IPS-15b (cell line): ENCODE measurements around the gene PLAAT4.

Source experiments
- H3K27me3 ChIP-seq: one replicate; pipeline ENCODE4 v1.6.1; 2013; ENCODE audit warnings: low read length; ENCODE audit not compliant: control insufficient read depth, insufficient read depth
- H3K36me3 ChIP-seq: one replicate; pipeline ENCODE4 v1.6.1; 2013; ENCODE audit warnings: low read length; ENCODE audit not compliant: control insufficient read depth, insufficient read depth
- H3K4me1 ChIP-seq: one replicate; pipeline ENCODE4 v1.6.1; 2013; ENCODE audit warnings: mild to moderate bottlenecking, low read length; ENCODE audit not compliant: control insufficient read depth, insufficient read depth
- H3K4me3 ChIP-seq: one replicate; pipeline ENCODE4 v1.5.1; 2013; ENCODE audit warnings: low read depth, low read length
- H3K9ac ChIP-seq: one replicate; pipeline ENCODE4 v1.6.1; 2013; ENCODE audit warnings: low read depth, mild to moderate bottlenecking, low read length
- H3K9me3 ChIP-seq: one replicate; pipeline ENCODE4 v1.6.1; 2013; ENCODE audit warnings: mild to moderate bottlenecking, low read length; ENCODE audit not compliant: control insufficient read depth, insufficient read depth

Gene PLAAT4

DNA sequence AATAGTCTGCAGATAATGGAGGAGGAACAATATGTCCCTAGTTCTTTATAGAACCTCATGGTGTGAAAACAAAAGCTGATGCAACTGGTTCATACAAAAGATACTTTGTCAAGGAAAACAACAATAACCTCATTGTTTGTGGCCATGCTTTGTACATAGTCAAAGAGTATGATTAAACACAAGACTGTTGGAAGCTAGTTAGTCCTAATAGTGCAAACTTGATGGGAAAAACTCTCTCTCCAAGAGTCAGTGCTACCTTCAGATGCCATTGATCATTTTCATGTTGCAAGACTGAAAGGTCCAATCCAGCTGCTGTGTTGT lies 46.7 kb downstream of the PLAAT4 start:
- H3K9ac ChIP-seq: no peak overlapping the region
- no peak overlapping the region for H3K4me3 ChIP-seq
- H3K36me3 ChIP-seq: peaks cover 33% of the 10 kb centered on the region
- peaks cover 13% of the 10 kb centered on the region for H3K9me3 ChIP-seq
- peaks cover 2% of the 10 kb centered on the region for H3K4me1 ChIP-seq
- H3K27me3 ChIP-seq: no peaks in the 10 kb centered on the region

DNA sequence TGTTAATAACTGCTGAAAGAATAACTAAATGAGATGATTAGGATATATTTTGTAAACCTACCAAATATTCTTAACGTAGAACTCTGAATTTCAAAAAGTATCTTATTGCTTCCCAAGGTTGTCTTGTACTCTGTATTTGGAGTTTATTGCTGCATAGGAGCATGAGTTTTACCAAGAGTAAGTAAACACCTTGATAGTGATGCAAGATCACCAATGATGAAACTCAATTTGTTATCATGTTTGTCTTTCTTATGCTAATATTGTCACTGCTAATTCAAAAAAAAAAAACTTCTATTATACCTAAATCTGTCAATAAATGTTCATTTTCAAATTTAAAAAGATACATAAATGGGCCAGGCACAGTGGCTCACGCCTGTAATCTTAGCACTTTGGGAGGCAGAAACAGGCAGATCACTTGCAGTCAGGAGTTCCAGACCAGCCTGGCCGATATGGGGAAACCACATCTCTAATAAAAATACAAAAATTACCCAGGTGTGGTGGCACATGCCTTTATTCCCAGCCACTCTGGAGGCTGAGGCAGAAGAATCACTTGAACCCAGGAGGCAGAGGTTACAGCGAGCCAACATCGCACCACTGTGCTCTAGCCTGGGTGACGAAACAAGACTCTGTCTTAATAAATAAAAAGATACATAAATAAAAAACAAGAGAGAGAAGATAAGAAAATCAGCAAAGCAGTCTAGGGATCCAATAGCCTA lies 50.0 kb downstream of the PLAAT4 start:
- Histone ChIP-seq H3K9me3 (peaks cover 9% of the 10 kb centered on the region), H3K9ac (no peak overlapping the region), H3K36me3 (peaks cover 46% of the 10 kb centered on the region)

DNA sequence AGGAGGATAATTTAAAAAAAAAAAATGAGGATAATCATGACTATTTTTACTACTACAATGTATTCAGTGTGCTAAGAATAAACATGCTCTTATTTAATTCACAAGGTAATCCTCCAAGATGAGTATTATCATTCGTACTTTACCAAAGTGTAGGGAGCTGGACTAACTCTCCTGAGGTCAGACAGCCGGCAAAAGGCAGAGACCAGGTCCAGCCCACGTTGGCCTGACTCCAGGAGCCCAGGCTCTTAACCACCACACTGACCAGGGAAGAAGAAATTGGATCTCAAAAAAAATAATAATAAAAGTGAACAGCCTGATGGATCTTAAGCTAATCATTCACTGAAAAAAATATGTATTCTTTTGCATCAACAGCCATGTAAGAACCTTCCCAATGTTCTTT lies 52.4 kb downstream of the PLAAT4 start:
- no peak overlapping the region for H3K9ac ChIP-seq
- no peaks in the 10 kb centered on the region for H3K9me3 ChIP-seq
- no peaks in the 10 kb centered on the region for H3K27me3 ChIP-seq

More for the DNA sequence above, 50.0 kb downstream of the PLAAT4 start:
- Histone ChIP-seq H3K27me3 (no peaks in the 10 kb centered on the region), H3K4me3 (no peak overlapping the region), H3K4me1 (peaks cover 2% of the 10 kb centered on the region)

DNA sequence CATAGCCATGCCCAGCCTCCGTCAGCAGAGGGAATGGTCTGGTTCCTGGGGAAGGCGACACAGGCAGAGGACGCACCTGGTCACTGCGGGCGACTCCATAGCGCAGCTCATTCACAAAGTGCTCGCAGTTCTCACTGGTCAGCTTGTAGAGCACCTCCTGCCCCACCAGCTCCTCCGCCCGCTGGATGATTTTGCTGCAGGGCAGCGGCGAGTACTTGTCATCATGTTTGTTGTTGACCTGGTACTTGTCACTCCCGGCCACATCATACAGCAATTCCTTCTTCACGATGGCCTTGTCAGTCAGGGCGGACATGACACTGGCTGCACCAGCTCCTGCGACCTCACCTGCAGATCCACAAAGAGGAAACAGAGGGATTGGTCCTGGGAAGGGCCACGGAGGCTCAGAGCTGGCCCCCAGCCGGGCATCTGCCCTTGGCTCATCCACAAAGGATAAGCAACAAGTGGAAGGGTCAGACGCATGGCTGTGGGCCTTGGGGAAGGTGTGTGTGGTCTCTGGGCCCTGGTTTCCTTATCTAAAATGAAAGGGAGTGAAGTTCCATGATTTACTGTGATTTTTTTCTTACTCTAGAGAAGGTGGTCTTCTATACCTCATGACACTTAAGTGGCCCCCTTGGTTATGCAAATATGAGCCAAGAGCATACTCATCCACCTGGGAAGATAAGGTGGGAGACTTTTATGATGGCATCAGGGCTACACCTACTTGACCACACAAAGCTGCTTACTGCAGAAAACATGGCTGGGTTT lies 53.6 kb downstream of the PLAAT4 start:
- H3K27me3 ChIP-seq: no peaks in the 10 kb centered on the region
- no peaks in the 10 kb centered on the region for H3K4me1 ChIP-seq
- no peaks in the 10 kb centered on the region for H3K9me3 ChIP-seq
- no peak overlapping the region for H3K4me3 ChIP-seq
- H3K9ac ChIP-seq: peak overlapping the region; percentile 12
- peaks cover 47% of the 10 kb centered on the region for H3K36me3 ChIP-seq

More for the DNA sequence above, 52.4 kb downstream of the PLAAT4 start:
- no peak overlapping the region for H3K4me3 ChIP-seq
- peaks cover 43% of the 10 kb centered on the region for H3K36me3 ChIP-seq
- no peaks in the 10 kb centered on the region for H3K4me1 ChIP-seq

DNA sequence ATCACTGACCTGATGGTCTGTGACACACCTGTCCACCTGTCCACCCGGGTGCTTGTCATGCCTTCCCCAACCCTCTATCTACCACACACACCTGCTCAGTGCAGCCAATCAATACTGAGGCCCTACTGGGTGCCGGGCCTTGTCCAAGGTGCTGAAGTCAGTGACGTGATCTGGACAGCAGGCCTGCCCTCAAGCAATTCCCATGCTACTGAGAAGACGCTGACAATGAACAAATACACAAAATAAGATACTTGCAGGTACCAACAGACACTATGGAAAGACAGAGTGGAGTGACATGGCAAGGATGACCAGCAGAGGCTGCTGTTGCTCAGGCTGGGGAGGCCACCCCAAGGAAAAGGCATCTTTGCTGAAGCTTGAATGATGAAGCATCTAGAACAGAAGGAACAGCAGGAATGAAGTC lies 56.4 kb downstream of the PLAAT4 start:
- Histone ChIP-seq H3K4me1 (no peaks in the 10 kb centered on the region), H3K4me3 (no peak overlapping the region), H3K9me3 (no peaks in the 10 kb centered on the region), H3K36me3 (peaks cover 60% of the 10 kb centered on the region), H3K27me3 (no peaks in the 10 kb centered on the region), H3K9ac (no peak overlapping the region)

DNA sequence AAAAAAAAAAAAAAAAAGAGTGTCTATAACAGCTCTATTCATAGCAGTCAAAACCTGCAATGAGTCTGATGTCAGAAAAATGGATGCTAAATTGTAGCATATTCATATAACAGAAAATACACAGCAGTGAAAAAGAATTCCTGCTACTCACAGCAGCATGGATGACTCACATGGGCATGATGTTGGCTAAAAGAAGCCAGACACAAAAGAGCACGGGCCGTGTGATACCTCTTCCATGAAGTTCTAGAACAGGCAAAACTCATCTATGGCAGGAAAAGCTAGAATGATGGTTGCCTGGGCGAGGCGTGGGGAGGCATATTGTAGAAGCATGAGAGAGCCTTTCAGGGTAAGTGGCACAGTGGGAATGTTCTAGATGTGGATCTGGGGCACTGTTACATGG lies 58.7 kb downstream of the PLAAT4 start:
- H3K9ac ChIP-seq: no peak overlapping the region
- no peaks in the 10 kb centered on the region for H3K27me3 ChIP-seq
- H3K4me3 ChIP-seq: no peak overlapping the region
- peaks cover 58% of the 10 kb centered on the region for H3K36me3 ChIP-seq
- no peaks in the 10 kb centered on the region for H3K4me1 ChIP-seq
- H3K9me3 ChIP-seq: no peaks in the 10 kb centered on the region
